Caco-2 (cell line): ENCODE measurements around the gene RNH1. TPM values are rescaled to one million over a fixed set of nuclear protein-coding genes. Genes with fewer than 3 reads are reported as not detected.

Experiments used
- BruUV-seq: library from RNA; stranded (reverse); fragments of 400-500 nt; replicated peaks from 2 replicates; lab custom pipeline; 2021; lab: Mats Ljungman, UMichigan
- CTCF ChIA-PET: fragments of 300-600 bp; sonication (Branson Sonifier 250); formaldehyde crosslinking; loops from one replicate; lab custom pipeline; 2022; ENCODE audit warnings: antibody characterized with exemption; lab: Charles Lee
- POLR2A ChIA-PET: fragments of 300-600 bp; sonication (Branson Sonifier 250); formaldehyde crosslinking; loops from one replicate; lab custom pipeline; 2022; ENCODE audit warnings: antibody characterized with exemption; lab: Charles Lee
- DNase-seq, 2 experiments: peaks; one replicate each; pipeline versions ENCODE4 v3.0.0 to v3.0.0-alpha.2; 2020 to 2022
- H3K27me3 ChIP-seq: replicated peaks from 2 replicates; pipeline ENCODE4 v1.6.0; 2011; ENCODE audit warnings: low read length; ENCODE audit not compliant: control insufficient read depth, insufficient read depth
- H3K36me3 ChIP-seq: 2 replicates; pipeline ENCODE4 v1.5.1; 2011; ENCODE audit warnings: low read length; ENCODE audit not compliant: control insufficient read depth, insufficient read depth
- H3K4me1 ChIP-seq: fragments of 250-450 bp; sonication (Bioruptor Pico); 2 replicates; pipeline ENCODE4 v1.5.1; 2020; ENCODE audit warnings: mild to moderate bottlenecking
- H3K4me3 ChIP-seq: 2 replicates; pipeline ENCODE4 v1.5.1; 2011; ENCODE audit warnings: low read depth, mild to moderate bottlenecking, control low read depth, low read length
- H3K9me3 ChIP-seq: fragments of 250-450 bp; sonication (Bioruptor Pico); 2 replicates; pipeline ENCODE4 v1.5.1; 2020; ENCODE audit warnings: mild to moderate bottlenecking, moderate library complexity
- H3K27ac Mint-ChIP-seq: one replicate; pipeline ENCODE4 v1.8.0; 2022; ENCODE audit warnings: mixed read lengths; ENCODE audit not compliant: unreplicated experiment
- H3K27me3 Mint-ChIP-seq: one replicate; pipeline ENCODE4 v1.8.0; 2022; ENCODE audit warnings: mixed read lengths; ENCODE audit not compliant: insufficient read depth, unreplicated experiment
- H3K36me3 Mint-ChIP-seq: one replicate; pipeline ENCODE4 v1.8.0; 2022; ENCODE audit warnings: mild to moderate bottlenecking, mixed read lengths; ENCODE audit not compliant: insufficient read depth, unreplicated experiment
- H3K4me1 Mint-ChIP-seq: one replicate; pipeline ENCODE4 v1.8.0; 2022; ENCODE audit warnings: low read depth, mixed read lengths; ENCODE audit not compliant: unreplicated experiment
- H3K4me3 Mint-ChIP-seq: one replicate; pipeline ENCODE4 v1.8.0; 2022; ENCODE audit warnings: mild to moderate bottlenecking, moderate library complexity, mixed read lengths; ENCODE audit not compliant: unreplicated experiment
- H3K9me3 Mint-ChIP-seq: one replicate; pipeline ENCODE4 v1.8.0; 2022; ENCODE audit warnings: mixed read lengths; ENCODE audit not compliant: unreplicated experiment
- intact Hi-C: fragments of 100-400 bp; cut with micrococcal nuclease; formaldehyde crosslinking; loops from one replicate; pipeline ENCODE4 v1.10.0; 2022; ENCODE audit not compliant: unreplicated experiment
- total RNA-seq: library from RNA; stranded (reverse); gene quantifications from 2 replicates; pipeline ENCODE4 v1.2.3, GENCODE V29; 2022
- TF ChIP-seq, protein P1 (sequence below), 2 experiments: fragments of 200-600 bp in 1 of 2; IDR thresholded peaks; 1 replicate in 1 of 2; 2 replicates in 1 of 2; pipeline versions ENCODE4 v1.5.1 to v1.8.0; 2011 to 2022; ENCODE audit warnings: antibody characterized with exemption in 1 of 2, control low read depth in 1 of 2, inconsistent platforms in 1 of 2, low read depth in 1 of 2, low read length in 1 of 2, mild to moderate bottlenecking in 1 of 2, moderate library complexity in 1 of 2; ENCODE audit not compliant: insufficient read depth in 1 of 2, severe bottlenecking in 1 of 2, unreplicated experiment in 1 of 2

The RNH1 gene
- total RNA-seq, 1 experiment from 2014 or later = 136 TPM

DNA sequence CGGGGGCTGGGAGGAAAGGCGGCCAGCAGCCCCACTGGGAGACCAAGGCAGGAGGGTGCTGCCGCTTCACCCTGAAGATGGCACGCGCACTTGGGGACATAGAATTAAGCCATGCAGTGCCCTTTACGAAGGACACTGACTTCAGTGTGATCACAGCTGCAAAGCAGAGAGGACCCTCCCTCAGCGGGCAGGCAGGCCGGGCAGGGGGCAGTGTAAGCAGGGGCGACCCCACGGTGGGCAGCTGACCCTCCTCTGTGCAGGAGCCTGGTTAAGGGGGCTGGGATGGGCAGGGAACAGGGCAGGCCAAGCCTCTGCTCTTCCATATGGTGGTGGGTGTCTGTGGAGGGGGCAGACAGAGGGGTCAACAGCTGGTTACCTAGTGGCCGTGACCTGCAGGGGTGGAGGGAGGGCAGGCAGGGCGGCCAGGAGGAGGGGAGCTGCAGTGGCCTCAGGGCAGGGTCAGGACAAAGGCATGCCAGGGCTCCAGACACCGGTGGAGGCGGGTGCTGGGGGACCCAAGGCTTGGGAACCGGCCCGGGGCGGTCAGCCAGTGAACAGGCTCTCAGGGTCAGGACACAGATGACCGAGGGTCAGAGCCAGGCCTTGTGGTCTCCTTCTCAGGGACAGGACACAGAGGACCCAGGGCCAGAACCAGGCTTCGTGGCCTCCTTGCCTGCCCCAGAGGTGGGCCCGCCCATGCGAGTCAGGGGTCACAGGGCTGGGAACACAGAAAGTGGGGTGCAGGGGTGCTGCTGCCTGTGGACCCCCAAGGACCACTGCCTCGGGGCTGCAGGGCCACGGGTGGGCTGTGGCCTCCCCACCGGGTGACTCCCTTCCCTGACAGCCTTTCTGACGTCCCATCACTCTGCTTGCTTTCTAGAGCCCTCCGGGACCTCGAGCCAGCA lies 46.3 kb upstream of the RNH1 start:
- H3K4me1 Mint-ChIP-seq = no peaks in the 10 kb centered on the region
- no peak for DNase-seq
- no peaks in the 10 kb centered on the region for H3K27me3 ChIP-seq
- ChIA-PET CTCF (interaction anchor here (1.7 kb wide), 1 partner anchor 169 kb away, joined by 6 read pairs; no protein-coding TSS in a partner anchor), POLR2A (interaction anchor here (0.5 kb wide), 1 partner anchor 117 kb away, joined by 3 read pairs; no protein-coding TSS in a partner anchor)
- no peak overlapping the region for H3K27ac Mint-ChIP-seq
- H3K4me3 ChIP-seq = no peak overlapping the region
- no peak overlapping the region for H3K4me3 Mint-ChIP-seq
- intact Hi-C loops = loop anchor here (10.0 kb wide), 1 partner anchor 171 kb away; no protein-coding TSS in a partner anchor
- no peaks in the 10 kb centered on the region for H3K27me3 Mint-ChIP-seq
- TF ChIP-seq, protein P1, sequence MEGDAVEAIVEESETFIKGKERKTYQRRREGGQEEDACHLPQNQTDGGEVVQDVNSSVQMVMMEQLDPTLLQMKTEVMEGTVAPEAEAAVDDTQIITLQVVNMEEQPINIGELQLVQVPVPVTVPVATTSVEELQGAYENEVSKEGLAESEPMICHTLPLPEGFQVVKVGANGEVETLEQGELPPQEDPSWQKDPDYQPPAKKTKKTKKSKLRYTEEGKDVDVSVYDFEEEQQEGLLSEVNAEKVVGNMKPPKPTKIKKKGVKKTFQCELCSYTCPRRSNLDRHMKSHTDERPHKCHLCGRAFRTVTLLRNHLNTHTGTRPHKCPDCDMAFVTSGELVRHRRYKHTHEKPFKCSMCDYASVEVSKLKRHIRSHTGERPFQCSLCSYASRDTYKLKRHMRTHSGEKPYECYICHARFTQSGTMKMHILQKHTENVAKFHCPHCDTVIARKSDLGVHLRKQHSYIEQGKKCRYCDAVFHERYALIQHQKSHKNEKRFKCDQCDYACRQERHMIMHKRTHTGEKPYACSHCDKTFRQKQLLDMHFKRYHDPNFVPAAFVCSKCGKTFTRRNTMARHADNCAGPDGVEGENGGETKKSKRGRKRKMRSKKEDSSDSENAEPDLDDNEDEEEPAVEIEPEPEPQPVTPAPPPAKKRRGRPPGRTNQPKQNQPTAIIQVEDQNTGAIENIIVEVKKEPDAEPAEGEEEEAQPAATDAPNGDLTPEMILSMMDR (IDR thresholded peaks at IDR 0.05; ENCODE audit: insufficient read depth in 1 of 2, low read depth in 1 of 2, low read length in 1 of 2, severe bottlenecking in 1 of 2, unreplicated experiment in 1 of 2) = no peak
- no peaks in the 10 kb centered on the region for H3K36me3 ChIP-seq
- no peaks in the 10 kb centered on the region for H3K36me3 Mint-ChIP-seq
- no peaks in the 10 kb centered on the region for H3K9me3 ChIP-seq
- H3K4me1 ChIP-seq = peaks cover 13% of the 10 kb centered on the region
- no TSS peak for BruUV-seq
- H3K9me3 Mint-ChIP-seq = no peaks in the 10 kb centered on the region

GRCh38 chr11:551596-551995 lies 44.6 kb upstream of the RNH1 start:
- no peak overlapping the region for H3K4me3 Mint-ChIP-seq
- H3K4me1 Mint-ChIP-seq = no peaks in the 10 kb centered on the region
- peaks cover 13% of the 10 kb centered on the region for H3K4me1 ChIP-seq
- H3K27me3 Mint-ChIP-seq = no peaks in the 10 kb centered on the region
- no peaks in the 10 kb centered on the region for H3K36me3 ChIP-seq
- CTCF ChIA-PET = interaction anchor here (0.9 kb wide), 1 partner anchor 103 kb away, joined by 5 read pairs; no protein-coding TSS in a partner anchor
- intact Hi-C loops = loop anchor here (10.0 kb wide), 1 partner anchor 173 kb away; no protein-coding TSS in a partner anchor
- POLR2A ChIA-PET = no interaction called here
- H3K36me3 Mint-ChIP-seq = no peaks in the 10 kb centered on the region
- TF ChIP-seq, protein P1 (IDR thresholded peaks at IDR 0.05; ENCODE audit: insufficient read depth in 1 of 2, low read depth in 1 of 2, low read length in 1 of 2, severe bottlenecking in 1 of 2, unreplicated experiment in 1 of 2) = no peak
- DNase-seq = no peak
- H3K4me3 ChIP-seq = no peak overlapping the region
- H3K27me3 ChIP-seq = no peaks in the 10 kb centered on the region
- no TSS peak for BruUV-seq
- H3K9me3 Mint-ChIP-seq = no peaks in the 10 kb centered on the region
- H3K27ac Mint-ChIP-seq = no peak overlapping the region
- no peaks in the 10 kb centered on the region for H3K9me3 ChIP-seq

GRCh38 chr11:551131-551530 lies 44.1 kb upstream of the RNH1 start:
- no peaks in the 10 kb centered on the region for H3K4me1 Mint-ChIP-seq
- no peaks in the 10 kb centered on the region for H3K36me3 ChIP-seq
- no peak overlapping the region for H3K4me3 ChIP-seq
- no peak overlapping the region for H3K4me3 Mint-ChIP-seq
- no peaks in the 10 kb centered on the region for H3K9me3 Mint-ChIP-seq
- H3K27me3 Mint-ChIP-seq = no peaks in the 10 kb centered on the region
- intact Hi-C loops = loop anchor here (10.0 kb wide), 1 partner anchor 174 kb away; no protein-coding TSS in a partner anchor
- H3K27ac Mint-ChIP-seq = no peak overlapping the region
- H3K9me3 ChIP-seq = no peaks in the 10 kb centered on the region
- TF ChIP-seq, protein P1 (IDR thresholded peaks at IDR 0.05; ENCODE audit: insufficient read depth in 1 of 2, low read depth in 1 of 2, low read length in 1 of 2, severe bottlenecking in 1 of 2, unreplicated experiment in 1 of 2) = no peak
- no peak for DNase-seq
- H3K36me3 Mint-ChIP-seq = no peaks in the 10 kb centered on the region
- H3K27me3 ChIP-seq = no peaks in the 10 kb centered on the region
- peaks cover 13% of the 10 kb centered on the region for H3K4me1 ChIP-seq
- no TSS peak for BruUV-seq
- POLR2A ChIA-PET = no interaction called here
- CTCF ChIA-PET = interaction anchor here (0.9 kb wide), 1 partner anchor 103 kb away, joined by 5 read pairs; no protein-coding TSS in a partner anchor
